Activated T-helper 1 cell treated with Interleukin-2 at 50 U/mL for 16 hours (primary cell): ENCODE data around the gene DTNBP1.
"Not testable (repeated sequence)": the region's sequence is repeated elsewhere in the genome, so short reads cannot be mapped to it uniquely, and the experiment has no call there.

ENCODE experiments used
- DNase-seq: peaks from one replicate; pipeline ENCODE4 v3.0.0-alpha.2; 2020; ENCODE audit warnings: low read depth

The DTNBP1 gene

GRCh38 chr6:15668918-15669317, 6.1 kb upstream of the DTNBP1 start:
- no peak for DNase-seq

GRCh38 chr6:15666896-15667295, 4.1 kb upstream of the DTNBP1 start:
- DNase-seq: not testable (repeated sequence)

- DNase-seq: no peak
These were observed 2.4 kb upstream of the DTNBP1 start for GRCh38 chr6:15665237-15665636.

- no peak for DNase-seq
These were observed 473 bp upstream of the DTNBP1 start for GRCh38 chr6:15663130-15663871.

GRCh38 chr6:15661853-15662325, 939 bp downstream of the DTNBP1 start:
- DNase-seq: no peak

GRCh38 chr6:15659181-15659580, 3.6 kb downstream of the DTNBP1 start:
- no peak for DNase-seq

- DNase-seq: no peak
These were observed 4.6 kb downstream of the DTNBP1 start for GRCh38 chr6:15658181-15658744.

- DNase-seq: no peak
These were observed 5.5 kb downstream of the DTNBP1 start for GRCh38 chr6:15657290-15657689.

GRCh38 chr6:15656145-15656544, 6.7 kb downstream of the DTNBP1 start:
- no peak for DNase-seq

GRCh38 chr6:15654250-15654649, 8.6 kb downstream of the DTNBP1 start:
- DNase-seq: no peak

GRCh38 chr6:15653581-15653980, 9.2 kb downstream of the DTNBP1 start:
- DNase-seq: no peak

- not testable (repeated sequence) for DNase-seq
These were observed 12.7 kb downstream of the DTNBP1 start for GRCh38 chr6:15650004-15650559.

- no peak for DNase-seq
These were observed 17.9 kb downstream of the DTNBP1 start for GRCh38 chr6:15644904-15645303.

GRCh38 chr6:15643542-15643941, 19.3 kb downstream of the DTNBP1 start:
- DNase-seq: no peak

GRCh38 chr6:15642276-15642675, 20.6 kb downstream of the DTNBP1 start:
- DNase-seq: no peak

GRCh38 chr6:15638373-15638772, 24.5 kb downstream of the DTNBP1 start:
- DNase-seq: no peak

- no peak for DNase-seq
These were observed 31.4 kb downstream of the DTNBP1 start for GRCh38 chr6:15631432-15631831.

- DNase-seq: no peak
These were observed 32.6 kb downstream of the DTNBP1 start for GRCh38 chr6:15630202-15630601.

- DNase-seq: no peak
These were observed 33.3 kb downstream of the DTNBP1 start for GRCh38 chr6:15629487-15629886.

- DNase-seq: no peak
These were observed 34.2 kb downstream of the DTNBP1 start for GRCh38 chr6:15628499-15629131.

GRCh38 chr6:15627821-15628220, 35.0 kb downstream of the DTNBP1 start:
- no peak for DNase-seq

GRCh38 chr6:15626878-15627674, 35.8 kb downstream of the DTNBP1 start:
- DNase-seq: no peak
